Activated CD8-positive, alpha-beta memory T cell treated with anti-CD3 and anti-CD28 coated beads, Interleukin-2, amount 50 U/mL, for 4 hours (primary cell): ENCODE results near the gene ABL2.
"Not testable (repeated sequence)": the region's sequence is repeated elsewhere in the genome, so short reads cannot be mapped to it uniquely, and the experiment has no call there.

Experiments used
- DNase-seq: peaks from one replicate; pipeline ENCODE4 v3.0.0-alpha.2; 2020

ABL2 gene

DNA sequence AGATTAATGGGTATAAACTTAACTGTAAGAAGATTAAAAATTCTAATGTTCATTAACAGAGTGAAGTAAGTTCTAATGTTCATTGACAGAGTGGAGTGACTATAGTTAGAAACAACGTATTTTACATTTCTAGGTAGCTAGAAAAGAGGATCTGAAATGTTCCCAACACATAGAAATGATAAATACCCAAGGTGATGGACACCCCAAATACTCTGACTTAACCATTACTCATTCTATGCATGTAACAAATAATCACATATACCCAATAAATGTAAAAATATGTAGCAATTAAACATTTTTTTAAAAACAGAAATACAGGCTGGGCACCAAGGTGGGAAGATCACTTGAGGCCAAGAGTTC lies 62.1 kb downstream of the ABL2 start:
- DNase-seq = no peak

- DNase-seq = no peak
Observed at GRCh38 chr1:179166663-179167417, 62.6 kb downstream of the ABL2 start.

GRCh38 chr1:179164494-179164893 lies 65.0 kb downstream of the ABL2 start:
- DNase-seq = no peak

- DNase-seq = no peak
Observed at GRCh38 chr1:179156708-179157107, 72.8 kb downstream of the ABL2 start.

DNA sequence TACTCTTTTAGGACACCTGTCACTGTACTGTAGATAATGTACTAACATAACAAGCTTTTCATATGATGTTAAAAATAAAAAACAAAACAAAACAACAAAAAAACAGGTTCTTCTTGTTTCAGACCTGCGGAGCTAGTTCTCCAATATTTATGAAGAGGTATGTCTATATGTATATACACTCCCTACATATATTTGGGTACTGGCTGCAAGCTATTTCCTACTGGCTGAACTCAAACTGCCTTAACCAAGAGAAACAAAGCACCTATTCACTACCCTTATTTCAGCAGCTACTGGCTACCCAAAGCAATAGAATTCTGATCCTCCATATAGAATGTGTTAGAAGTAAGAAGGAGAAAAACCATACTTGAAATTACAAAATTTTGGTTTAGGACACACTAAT lies 73.5 kb downstream of the ABL2 start:
- DNase-seq = no peak

DNA sequence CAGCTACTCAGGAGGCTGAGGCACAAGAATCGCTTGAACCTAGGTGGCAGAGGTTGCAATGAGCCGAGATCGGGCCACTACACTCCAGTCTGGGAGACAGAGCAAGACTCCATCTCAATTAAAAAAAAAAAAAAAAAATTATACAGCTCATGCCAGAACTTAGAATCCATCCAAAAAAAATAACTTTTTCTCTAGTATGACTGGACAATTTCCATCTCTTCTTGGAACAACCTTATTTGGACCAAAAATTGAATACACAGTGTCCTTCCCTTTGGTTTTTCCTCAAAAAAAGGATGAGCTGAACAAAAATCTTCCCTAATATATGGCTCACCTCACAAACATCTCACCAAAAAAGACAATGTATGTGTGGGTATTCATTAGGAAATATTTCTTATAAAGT lies 73.9 kb downstream of the ABL2 start:
- DNase-seq = no peak

DNA sequence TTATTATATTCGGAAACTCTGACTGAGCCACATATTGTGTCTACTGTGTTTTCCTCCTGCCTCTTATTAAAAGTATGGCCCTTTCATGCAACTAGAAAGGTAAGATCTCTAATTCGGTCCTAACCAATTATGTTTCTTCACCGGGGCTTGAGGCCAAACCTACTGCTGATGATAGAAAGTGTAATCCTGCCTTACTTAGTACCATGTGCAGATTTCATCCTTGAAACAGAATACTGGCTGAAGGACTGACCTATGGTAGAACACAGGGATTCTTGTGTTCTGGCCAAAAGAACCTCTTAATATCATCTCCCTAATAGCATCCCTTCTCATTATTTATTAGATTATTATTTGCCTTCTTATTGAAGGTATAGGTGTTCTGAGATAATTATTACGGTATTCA lies 75.0 kb downstream of the ABL2 start:
- DNase-seq = no peak

DNA sequence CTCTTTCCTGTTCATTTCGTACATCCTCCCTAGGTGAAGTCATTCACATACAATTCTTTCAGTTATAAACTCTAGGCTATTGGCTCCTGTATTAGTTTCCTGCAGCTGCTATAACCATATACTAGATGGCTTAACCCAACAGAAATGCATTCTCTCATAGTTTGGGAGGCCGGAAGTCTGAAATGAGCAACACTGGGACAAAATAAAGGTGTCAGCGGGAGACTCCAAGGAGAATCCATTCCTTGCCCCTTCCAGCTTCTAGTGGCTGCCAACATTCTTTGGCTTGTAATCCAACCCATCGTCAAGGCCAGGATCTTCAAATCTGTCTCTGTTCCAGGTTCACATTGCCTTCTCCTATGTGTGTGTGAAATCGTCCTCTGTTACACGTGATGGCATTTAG lies 76.3 kb downstream of the ABL2 start:
- no peak for DNase-seq

DNA sequence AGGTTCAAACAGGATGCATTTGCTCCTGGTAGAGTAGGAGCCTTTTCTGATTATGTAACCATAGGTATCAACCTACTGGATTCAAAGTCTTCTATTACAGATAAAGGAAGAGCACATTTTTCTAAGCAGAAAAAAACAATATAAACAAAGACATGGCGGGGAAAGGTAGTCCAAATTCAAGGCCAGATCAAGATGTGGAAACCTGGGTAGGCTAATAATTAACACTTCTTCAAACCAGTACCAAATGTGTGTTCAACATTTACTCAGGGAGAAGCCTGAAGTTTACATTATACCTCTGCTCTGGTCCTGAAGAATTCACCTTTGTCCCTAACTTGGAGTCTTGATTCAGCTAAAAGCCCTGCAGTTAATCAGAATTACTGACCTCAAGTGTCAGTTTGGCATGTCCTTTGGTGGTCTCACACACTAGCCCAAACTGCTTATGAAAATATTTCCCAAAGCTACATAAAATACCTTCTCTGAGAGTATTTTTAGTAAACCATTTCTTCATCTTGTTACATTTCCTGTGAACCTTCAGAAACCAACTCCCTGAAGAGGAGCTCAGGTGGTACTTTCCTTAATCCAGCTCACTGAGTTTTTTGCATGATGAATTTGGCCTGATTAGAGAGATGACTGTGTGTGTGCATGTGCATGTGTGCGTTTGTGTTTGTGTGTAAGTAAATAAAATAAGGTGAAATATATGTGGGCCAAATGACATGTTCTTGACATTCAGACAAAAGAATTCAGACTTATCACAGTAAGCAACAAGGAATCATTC lies 77.4 kb downstream of the ABL2 start:
- DNase-seq = no peak

- no peak for DNase-seq
Observed at GRCh38 chr1:179146911-179147310, 82.6 kb downstream of the ABL2 start.

DNA sequence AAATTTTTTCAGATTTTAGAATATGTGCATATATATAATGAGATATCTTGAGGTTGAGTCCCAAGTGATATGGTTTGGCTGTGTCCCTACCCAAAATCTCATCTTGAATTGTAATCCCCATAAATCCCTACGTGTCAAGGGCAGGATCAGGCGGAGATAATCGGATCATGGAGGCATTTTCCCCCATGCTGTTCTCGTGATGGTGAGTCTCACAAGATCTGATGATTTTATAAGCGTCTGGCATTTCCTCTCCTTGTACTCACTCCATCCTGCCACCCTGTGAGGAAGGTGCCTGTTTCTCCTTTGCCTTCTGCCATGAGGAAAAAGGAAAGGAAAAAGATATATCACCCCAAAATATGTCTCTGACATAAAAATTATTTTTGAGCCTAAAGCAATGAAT lies 83.0 kb downstream of the ABL2 start:
- no peak for DNase-seq

DNA sequence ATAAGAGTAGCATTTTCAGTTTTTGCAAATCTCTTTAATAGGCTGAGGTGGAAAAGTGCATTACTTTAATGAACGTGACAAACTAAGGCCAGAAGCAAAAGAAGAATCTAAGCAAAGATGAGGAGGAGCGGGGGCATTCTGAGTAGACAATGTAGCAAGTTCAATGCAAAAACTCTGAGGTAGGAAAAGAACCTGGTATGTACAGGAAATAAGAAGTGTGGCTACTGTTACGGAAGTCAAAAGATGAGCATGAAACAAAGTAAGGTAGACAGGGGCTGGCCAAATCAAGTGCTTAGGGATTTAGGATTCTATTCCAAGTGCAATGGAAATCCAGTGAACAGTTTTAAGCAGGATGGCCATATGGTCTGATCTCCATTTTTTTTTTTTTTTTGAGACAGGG lies 84.0 kb downstream of the ABL2 start:
- no peak for DNase-seq

DNA sequence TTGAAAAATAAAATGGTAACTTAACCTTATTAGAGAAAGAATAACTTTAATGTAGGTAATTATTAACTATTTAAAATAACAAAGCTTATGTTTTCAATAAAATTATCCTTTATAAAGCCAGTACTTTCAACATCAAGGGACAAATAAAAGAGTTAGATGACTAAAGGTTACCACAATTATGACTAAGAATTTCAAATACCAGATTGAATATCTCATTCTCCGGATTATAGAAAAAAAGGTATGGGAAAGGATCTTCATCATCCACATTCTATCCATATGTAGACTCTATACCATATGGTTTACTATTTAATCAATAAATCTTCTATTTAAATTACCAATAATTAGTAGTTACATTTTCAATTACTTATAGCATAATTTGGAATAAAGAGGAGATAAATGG lies 84.9 kb downstream of the ABL2 start:
- no peak for DNase-seq

- DNase-seq = no peak
Observed at GRCh38 chr1:179143322-179143721, 86.2 kb downstream of the ABL2 start.

- no peak for DNase-seq
Observed at GRCh38 chr1:179142889-179143299, 86.6 kb downstream of the ABL2 start.

DNA sequence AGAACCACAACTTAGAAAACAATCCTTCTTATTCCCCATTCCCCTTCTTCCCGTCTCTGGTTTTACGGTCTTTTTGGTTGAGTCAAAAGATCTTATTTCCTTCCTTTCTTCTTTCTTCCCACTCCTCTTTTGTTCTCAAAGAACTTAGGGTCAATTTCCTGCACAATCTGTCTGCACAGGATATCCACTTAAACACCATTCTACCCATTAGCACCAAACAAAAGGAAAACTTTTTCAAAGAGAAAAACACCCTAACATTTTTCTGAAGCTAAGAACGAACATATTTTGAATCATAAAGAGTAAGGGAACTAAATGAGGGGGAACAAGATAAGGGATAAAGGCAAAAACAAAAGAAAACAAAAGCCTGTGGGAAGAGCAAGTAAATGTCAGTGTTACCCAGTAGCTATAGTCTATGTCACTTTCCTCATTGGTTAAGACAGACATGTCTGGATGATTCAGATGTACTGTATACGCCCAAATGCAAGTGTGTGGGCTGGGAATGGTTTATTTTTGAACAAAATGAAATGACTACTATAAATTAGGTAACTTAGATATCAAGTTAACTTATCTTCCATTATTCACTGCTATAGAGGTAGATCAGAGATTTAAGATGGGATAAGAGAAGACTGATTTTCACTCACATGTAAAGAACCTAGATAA lies 87.8 kb downstream of the ABL2 start:
- peak; percentile 42 for DNase-seq

- not testable (repeated sequence) for DNase-seq
Observed at GRCh38 chr1:179138755-179139154, 90.7 kb downstream of the ABL2 start.

DNA sequence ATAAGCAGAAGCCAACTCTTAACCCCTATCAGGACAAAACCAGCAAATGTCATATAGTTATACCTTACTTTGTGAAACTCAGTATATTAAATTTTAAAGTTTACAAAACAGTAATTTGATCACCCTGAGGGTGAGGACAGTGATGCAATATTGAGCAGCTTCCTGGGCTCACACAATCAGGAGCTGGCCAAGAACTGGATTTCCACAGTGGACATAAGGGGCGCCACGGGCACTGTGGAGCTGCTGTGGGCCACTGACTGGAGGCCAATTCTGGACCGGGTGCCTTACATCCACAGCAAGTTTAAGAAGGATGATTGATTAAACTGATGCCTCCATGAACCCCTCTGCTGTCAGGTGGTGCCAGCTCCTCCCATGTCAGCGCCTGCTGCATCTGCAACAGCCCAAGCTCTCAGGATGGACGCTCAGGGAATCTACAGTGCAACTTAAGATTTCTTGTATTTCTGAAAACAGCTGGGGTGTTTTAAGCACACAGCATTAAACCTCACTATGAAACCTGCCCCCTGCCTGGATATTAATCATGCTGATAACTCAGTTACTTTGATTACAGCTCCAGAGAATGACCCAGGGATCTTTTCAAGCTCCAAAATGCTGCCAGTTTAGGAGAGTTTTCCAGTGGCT lies 91.7 kb downstream of the ABL2 start:
- no peak for DNase-seq

DNA sequence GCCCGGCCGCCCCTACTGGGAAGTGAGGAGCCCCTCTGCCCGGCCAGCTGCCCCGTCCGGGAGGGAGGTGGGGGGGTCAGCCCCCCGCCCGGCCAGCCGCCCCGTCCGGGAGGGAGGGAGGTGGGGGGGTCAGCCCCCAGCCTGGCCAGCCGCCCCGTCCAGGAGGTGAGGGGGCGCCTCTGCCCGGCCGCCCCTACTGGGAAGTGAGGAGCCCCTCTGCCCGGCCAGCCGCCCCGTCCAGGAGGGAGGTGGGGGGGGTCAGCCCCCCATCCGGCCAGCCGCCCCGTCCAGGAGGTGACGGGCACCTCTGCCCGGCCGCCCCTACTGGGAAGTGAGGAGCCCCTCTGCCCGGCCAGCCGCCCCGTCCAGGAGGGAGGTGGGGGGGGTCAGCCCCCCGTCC lies 93.8 kb downstream of the ABL2 start:
- DNase-seq = not testable (repeated sequence)

GRCh38 chr1:179135168-179135567 lies 94.3 kb downstream of the ABL2 start:
- DNase-seq = not testable (repeated sequence)

DNA sequence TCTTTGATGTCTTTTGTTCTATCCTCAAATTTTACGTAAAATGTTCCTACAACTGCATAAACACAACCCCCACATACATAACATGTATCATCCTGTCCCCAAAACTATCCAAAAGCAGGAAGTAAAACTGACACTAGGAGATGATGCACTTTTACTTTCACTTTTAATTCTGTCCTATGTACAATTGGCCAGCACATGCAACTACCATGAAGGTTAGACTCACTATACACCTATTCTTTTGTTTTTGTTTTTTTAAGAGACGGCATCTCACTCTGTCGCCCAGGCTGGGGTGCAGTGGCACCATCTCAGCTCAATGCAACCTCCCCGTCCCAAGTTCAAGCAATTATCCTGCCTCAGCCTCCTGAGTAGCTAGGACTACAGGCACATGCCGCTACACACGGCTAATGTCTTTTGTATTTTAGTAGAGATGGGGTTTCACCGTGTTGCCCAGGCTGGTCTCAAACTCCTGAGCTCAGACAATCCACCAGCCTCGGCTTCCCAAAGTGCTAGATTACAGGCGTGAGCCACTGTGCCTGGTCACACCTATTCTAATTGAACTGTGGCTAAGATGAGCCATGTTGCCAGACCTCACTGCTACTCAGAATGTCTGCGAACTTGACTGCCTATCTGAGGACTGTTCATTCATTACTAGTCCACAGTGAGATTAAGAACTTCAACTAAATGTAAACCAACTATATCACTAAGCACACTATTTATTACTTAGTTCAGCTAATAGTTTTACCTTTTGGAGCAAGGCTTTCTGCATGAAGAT lies 99.6 kb downstream of the ABL2 start:
- DNase-seq = peak; percentile 17

DNA sequence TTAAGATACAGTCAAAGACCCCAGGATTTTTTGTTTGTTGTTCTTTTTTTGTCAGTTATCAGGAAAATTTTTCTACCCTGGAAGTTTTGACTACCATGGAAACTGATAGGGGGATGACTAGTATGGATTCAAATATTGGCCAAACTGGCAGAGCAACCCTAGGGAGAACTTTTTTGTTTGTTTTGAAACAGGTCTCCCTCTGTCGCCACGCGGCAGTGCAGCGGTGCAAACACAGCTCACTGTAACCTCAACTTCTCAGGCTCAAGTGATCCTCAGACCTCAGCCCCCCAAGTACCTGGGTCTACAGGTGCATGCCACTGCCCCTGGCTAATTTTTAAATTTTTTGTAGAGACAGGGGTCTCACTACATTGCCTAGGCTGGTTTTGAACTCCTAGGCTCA lies 101.0 kb downstream of the ABL2 start:
- no peak for DNase-seq
